SK-N-SH (cell line): ENCODE measurements around the gene PKIB. TPM values are rescaled to one million over a fixed set of nuclear protein-coding genes. Genes with fewer than 3 reads are reported as not detected.

ENCODE experiments used
- CTCF ChIA-PET: fragments of 300-600, 350-600 bp; formaldehyde crosslinking; extraction: SDS; loops from one replicate; lab custom pipeline; 2021; lab: Yijun Ruan, JAX
- POLR2A ChIA-PET: fragments of 350-600 bp; sonication (Branson Sonifier 250); formaldehyde crosslinking; extraction: SDS; loops from one replicate; lab custom pipeline; 2020; ENCODE audit warnings: antibody characterized with exemption, inconsistent platforms; lab: Yijun Ruan, JAX
- DNase-seq: peaks from one replicate; pipeline ENCODE4 v3.0.0; 2012
- H2AFZ ChIP-seq: fragments of 200-600 bp; sonication (generic); 2 replicates; pipeline ENCODE4 v1.8.1; 2016; ENCODE audit warnings: antibody characterized with exemption, mild to moderate bottlenecking, low read depth
- H3F3A ChIP-seq: fragments of 200-600 bp; sonication (generic); replicated peaks from 2 replicates; pipeline ENCODE3; 2016; ENCODE audit warnings: antibody characterized with exemption, mild to moderate bottlenecking; ENCODE audit not compliant: insufficient read depth
- H3K27ac ChIP-seq, 2 experiments: fragments of 200-500 bp in 1 of 2; fragments of 200-600 bp in 1 of 2; sonication (Bioruptor generic) in 1 of 2; sonication (generic), shearing (Covaris generic) in 1 of 2; 2 replicates each; pipeline versions ENCODE4 v1.5.1 to v1.6.1; 2014 to 2016; ENCODE audit warnings: low read depth in 2 of 2, inconsistent platforms in 1 of 2, low read length in 1 of 2, mild to moderate bottlenecking in 1 of 2, mixed read lengths in 1 of 2
- H3K27me3 ChIP-seq: fragments of 200-600 bp; sonication (generic), shearing (Covaris generic); 2 replicates; pipeline ENCODE4 v1.6.1; 2016; ENCODE audit warnings: mixed run types; ENCODE audit not compliant: insufficient read depth
- H3K36me3 ChIP-seq, 2 experiments: fragments of 200-500 bp in 1 of 2; fragments of 200-600 bp in 1 of 2; sonication (Bioruptor generic) in 1 of 2; sonication (generic) in 1 of 2; replicated peaks in 1 of 2; 2 replicates each; pipeline versions ENCODE3 to v1.5.1; 2014 to 2016; ENCODE audit warnings: low read length in 1 of 2, mild to moderate bottlenecking in 1 of 2; ENCODE audit not compliant: insufficient read depth in 2 of 2, control insufficient read depth in 1 of 2
- H3K4me1 ChIP-seq, 2 experiments: fragments of 200-500 bp in 1 of 2; fragments of 200-600 bp in 1 of 2; sonication (Bioruptor generic) in 1 of 2; sonication (generic), shearing (Covaris generic) in 1 of 2; 2 replicates each; pipeline versions ENCODE4 v1.5.1 to v1.6.1; 2014 to 2016; ENCODE audit warnings: low read depth in 1 of 2, low read length in 1 of 2, mixed run types in 1 of 2; ENCODE audit not compliant: insufficient read depth in 2 of 2, control insufficient read depth in 1 of 2
- H3K4me2 ChIP-seq: fragments of 200-600 bp; sonication (generic), shearing (Covaris generic); 2 replicates; pipeline ENCODE4 v1.6.1; 2017; ENCODE audit warnings: mixed run types
- H3K4me3 ChIP-seq, 2 experiments: fragments of 200-500 bp in 1 of 2; fragments of 200-600 bp in 1 of 2; sonication (Bioruptor generic) in 1 of 2; sonication (generic), shearing (Covaris generic) in 1 of 2; 2 replicates each; pipeline versions ENCODE4 v1.5.1 to v1.8.1; 2014 to 2016; ENCODE audit warnings: low read depth in 2 of 2, inconsistent platforms in 1 of 2, low read length in 1 of 2, mild to moderate bottlenecking in 1 of 2, mixed read lengths in 1 of 2, moderate library complexity in 1 of 2
- H3K79me2 ChIP-seq: fragments of 200-600 bp; sonication (generic); 2 replicates; pipeline ENCODE4 v1.8.1; 2017; ENCODE audit warnings: mild to moderate bottlenecking; ENCODE audit not compliant: insufficient read depth
- H3K9ac ChIP-seq: fragments of 200-600 bp; sonication (generic); 2 replicates; pipeline ENCODE4 v1.6.1; 2017; ENCODE audit warnings: mixed run types
- H3K9me2 ChIP-seq: fragments of 200-600 bp; sonication (generic); 2 replicates; pipeline ENCODE4 v1.6.1; 2017; ENCODE audit warnings: mixed run types
- H3K9me3 ChIP-seq: fragments of 200-600 bp; sonication (generic); 2 replicates; pipeline ENCODE4 v1.6.1; 2017; ENCODE audit warnings: mixed run types, mild to moderate bottlenecking, moderate library complexity
- H4K20me1 ChIP-seq: fragments of 200-600 bp; sonication (generic); 2 replicates; pipeline ENCODE4 v1.6.1; 2017; ENCODE audit warnings: mild to moderate bottlenecking, mixed run types; ENCODE audit not compliant: insufficient read depth
- CHD2 ChIP-seq: fragments of 150-350 bp; IDR thresholded peaks from 2 replicates; pipeline ENCODE4 v1.6.1; 2018; ENCODE audit warnings: low read length; ENCODE audit not compliant: partially characterized antibody
- CTCF ChIP-seq: fragments of 200-600 bp; sonication (generic); IDR thresholded peaks from 2 replicates; pipeline ENCODE4 v1.6.1; 2017; ENCODE audit warnings: antibody characterized with exemption, mild to moderate bottlenecking, moderate library complexity
- ELF1 ChIP-seq: IDR thresholded peaks from 2 replicates; pipeline ENCODE4 v1.4.0; 2012
- EP300 ChIP-seq, 2 experiments: IDR thresholded peaks; 2 replicates each; pipeline versions ENCODE4 v1.4.0 to v1.6.1; 2012; ENCODE audit warnings: borderline replicate concordance in 1 of 2, low read depth in 1 of 2, low read length in 1 of 2
- FOXM1 ChIP-seq: IDR thresholded peaks from 2 replicates; pipeline ENCODE4 v1.4.0; 2012; ENCODE audit warnings: low read depth, mild to moderate bottlenecking
- GABPA ChIP-seq: IDR thresholded peaks from 2 replicates; pipeline ENCODE4 v1.4.0; 2012; ENCODE audit warnings: low read depth, mild to moderate bottlenecking
- JUND ChIP-seq: IDR thresholded peaks from 2 replicates; pipeline ENCODE4 v1.4.0; 2012
- NFIC ChIP-seq: IDR thresholded peaks from 2 replicates; pipeline ENCODE4 v1.4.0; 2012; ENCODE audit warnings: borderline replicate concordance
- NRF1 ChIP-seq: IDR thresholded peaks from 2 replicates; pipeline ENCODE4 v1.6.1; 2012; ENCODE audit warnings: low read depth, mild to moderate bottlenecking, low read length
- POLR2AphosphoS5 ChIP-seq: IDR thresholded peaks from 2 replicates; pipeline ENCODE4 v1.6.1; 2012; ENCODE audit warnings: low read depth, low read length
- RAD21 ChIP-seq: IDR thresholded peaks from 2 replicates; pipeline ENCODE4 v1.6.1; 2012; ENCODE audit warnings: mild to moderate bottlenecking, low read length
- RCOR1 ChIP-seq: fragments of 150-350 bp; IDR thresholded peaks from 2 replicates; pipeline ENCODE4 v1.6.1; 2017; ENCODE audit warnings: antibody characterized with exemption, low read length
- RFX5 ChIP-seq: IDR thresholded peaks from 2 replicates; pipeline ENCODE4 v1.6.1; 2012; ENCODE audit warnings: mild to moderate bottlenecking, improper control_type of control experiment, low read length
- RXRA ChIP-seq: IDR thresholded peaks from 2 replicates; pipeline ENCODE4 v1.4.0; 2012; ENCODE audit warnings: low read depth, mild to moderate bottlenecking, borderline replicate concordance
- SIN3A ChIP-seq: IDR thresholded peaks from 2 replicates; pipeline ENCODE4 v1.6.1; 2012; ENCODE audit warnings: low read depth, mild to moderate bottlenecking, low read length, moderate library complexity, borderline replicate concordance
- WGBS: methylation state at CpG from one replicate; pipeline ENCODE4 v1.1.6; 2017; ENCODE audit warnings: low lambda C conversion rate; 5-methylcytosine and 5-hydroxymethylcytosine counted together
- polyA plus RNA-seq, 3 experiments: library from polyadenylated mRNA; depleted of rRNA; stranded (reverse); fragments of >200 nt; gene quantifications; 2 replicates each; pipeline ENCODE4 v1.2.3, GENCODE V29; 2012
- TF ChIP-seq, protein P1 (sequence below): IDR thresholded peaks from 2 replicates; pipeline ENCODE4 v1.4.0; 2012; ENCODE audit warnings: low read depth, borderline replicate concordance
- TF ChIP-seq, protein P2 (sequence below): fragments of 150-350 bp; IDR thresholded peaks from 2 replicates; pipeline ENCODE4 v1.6.1; 2017; ENCODE audit warnings: antibody characterized with exemption, low read length, low read depth, borderline replicate concordance
- TF ChIP-seq, protein P3 (sequence below): IDR thresholded peaks from 2 replicates; pipeline ENCODE4 v1.4.0; 2012; ENCODE audit warnings: low read depth

The PKIB gene
- polyA plus RNA-seq, 1 of the 3 experiments (the other 2 are of a cell fraction), result 0.30 TPM

GRCh38 chr6:122624853-122625252, 14.6 kb downstream of the PKIB start:
- no peak overlapping the region for H3K27ac ChIP-seq
- no peak for DNase-seq
- H4K20me1 ChIP-seq, result no peaks in the 10 kb centered on the region
- no peaks in the 10 kb centered on the region for H3K36me3 ChIP-seq
- no peaks in the 10 kb centered on the region for H3K9me3 ChIP-seq
- H3K9me2 ChIP-seq, result no peaks in the 10 kb centered on the region
- CTCF ChIA-PET, result interaction anchor here (1.2 kb wide), 1 partner anchor 15 kb away, joined by 3 read pairs; the partner anchor contains the start of gene PKIB
- no peaks in the 10 kb centered on the region for H3K4me1 ChIP-seq
- H3K4me2 ChIP-seq, result no peak overlapping the region
- POLR2A ChIA-PET, result no interaction called here
- H3K9ac ChIP-seq, result no peak overlapping the region
- TF ChIP-seq ELF1 (no peak), RFX5 (no peak), CHD2 (no peak), CTCF (no peak), RXRA (no peak), RAD21 (no peak), FOXM1 (no peak), EP300 (IDR thresholded peaks at IDR 0.05; ENCODE audit: borderline replicate concordance in 1 of 2, low read depth in 1 of 2, low read length in 1 of 2) (no peak), GABPA (no peak), POLR2AphosphoS5 (no peak), SIN3A (no peak), NFIC (no peak), NRF1 (no peak), JUND (no peak), RCOR1 (no peak)
- TF ChIP-seq, protein P1, sequence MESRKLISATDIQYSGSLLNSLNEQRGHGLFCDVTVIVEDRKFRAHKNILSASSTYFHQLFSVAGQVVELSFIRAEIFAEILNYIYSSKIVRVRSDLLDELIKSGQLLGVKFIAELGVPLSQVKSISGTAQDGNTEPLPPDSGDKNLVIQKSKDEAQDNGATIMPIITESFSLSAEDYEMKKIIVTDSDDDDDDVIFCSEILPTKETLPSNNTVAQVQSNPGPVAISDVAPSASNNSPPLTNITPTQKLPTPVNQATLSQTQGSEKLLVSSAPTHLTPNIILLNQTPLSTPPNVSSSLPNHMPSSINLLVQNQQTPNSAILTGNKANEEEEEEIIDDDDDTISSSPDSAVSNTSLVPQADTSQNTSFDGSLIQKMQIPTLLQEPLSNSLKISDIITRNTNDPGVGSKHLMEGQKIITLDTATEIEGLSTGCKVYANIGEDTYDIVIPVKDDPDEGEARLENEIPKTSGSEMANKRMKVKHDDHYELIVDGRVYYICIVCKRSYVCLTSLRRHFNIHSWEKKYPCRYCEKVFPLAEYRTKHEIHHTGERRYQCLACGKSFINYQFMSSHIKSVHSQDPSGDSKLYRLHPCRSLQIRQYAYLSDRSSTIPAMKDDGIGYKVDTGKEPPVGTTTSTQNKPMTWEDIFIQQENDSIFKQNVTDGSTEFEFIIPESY, result no peak
- TF ChIP-seq, protein P2, sequence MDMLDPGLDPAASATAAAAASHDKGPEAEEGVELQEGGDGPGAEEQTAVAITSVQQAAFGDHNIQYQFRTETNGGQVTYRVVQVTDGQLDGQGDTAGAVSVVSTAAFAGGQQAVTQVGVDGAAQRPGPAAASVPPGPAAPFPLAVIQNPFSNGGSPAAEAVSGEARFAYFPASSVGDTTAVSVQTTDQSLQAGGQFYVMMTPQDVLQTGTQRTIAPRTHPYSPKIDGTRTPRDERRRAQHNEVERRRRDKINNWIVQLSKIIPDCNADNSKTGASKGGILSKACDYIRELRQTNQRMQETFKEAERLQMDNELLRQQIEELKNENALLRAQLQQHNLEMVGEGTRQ, result no peak
- TF ChIP-seq, protein P3, sequence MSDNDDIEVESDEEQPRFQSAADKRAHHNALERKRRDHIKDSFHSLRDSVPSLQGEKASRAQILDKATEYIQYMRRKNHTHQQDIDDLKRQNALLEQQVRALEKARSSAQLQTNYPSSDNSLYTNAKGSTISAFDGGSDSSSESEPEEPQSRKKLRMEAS, result no peak
- WGBS, result 33% methylated on average over 2 of the region's 2 CpGs
- no peak overlapping the region for H3K4me3 ChIP-seq
- H3K27me3 ChIP-seq, result no peaks in the 10 kb centered on the region
- H2AFZ ChIP-seq, result no peak overlapping the region
- no peaks in the 10 kb centered on the region for H3K79me2 ChIP-seq
- no peaks in the 10 kb centered on the region for H3F3A ChIP-seq
